Loucy (cell line): Measurements from ENCODE around the gene RIMS1.

ENCODE experiments used
- EZH2phosphoT487 ChIP-seq: fragments of 200-600 bp; IDR thresholded peaks from 2 replicates; pipeline ENCODE4 v1.6.1; 2018; ENCODE audit warnings: antibody characterized with exemption, mild to moderate bottlenecking, moderate library complexity, borderline replicate concordance
- TF ChIP-seq, protein P1 (sequence below): fragments of 200-600 bp; sonication (generic); conservative IDR thresholded peaks from 2 replicates; pipeline ENCODE4 v1.5.1; 2014; ENCODE audit warnings: mild to moderate bottlenecking, antibody characterized with exemption, low read length

DNA sequence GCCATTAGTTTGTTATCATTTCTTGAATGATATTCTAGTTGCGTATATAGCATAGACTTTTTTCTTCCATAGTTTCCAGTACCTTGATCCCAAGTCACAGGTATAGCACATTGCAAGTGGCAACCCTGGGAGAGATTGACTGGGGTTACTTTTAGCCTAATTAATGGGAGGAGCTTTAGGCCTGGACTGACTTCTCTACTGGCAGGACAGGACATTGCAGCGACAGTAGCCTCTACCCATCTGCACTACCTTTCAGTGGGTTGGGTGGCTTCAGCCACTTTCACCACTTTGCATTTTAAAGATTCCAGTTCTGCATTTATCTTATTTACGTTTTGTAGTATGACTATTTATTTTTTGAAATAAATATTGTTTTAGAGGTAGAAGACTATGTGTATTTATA lies 320.3 kb downstream of the RIMS1 start:
- TF ChIP-seq, protein P1, sequence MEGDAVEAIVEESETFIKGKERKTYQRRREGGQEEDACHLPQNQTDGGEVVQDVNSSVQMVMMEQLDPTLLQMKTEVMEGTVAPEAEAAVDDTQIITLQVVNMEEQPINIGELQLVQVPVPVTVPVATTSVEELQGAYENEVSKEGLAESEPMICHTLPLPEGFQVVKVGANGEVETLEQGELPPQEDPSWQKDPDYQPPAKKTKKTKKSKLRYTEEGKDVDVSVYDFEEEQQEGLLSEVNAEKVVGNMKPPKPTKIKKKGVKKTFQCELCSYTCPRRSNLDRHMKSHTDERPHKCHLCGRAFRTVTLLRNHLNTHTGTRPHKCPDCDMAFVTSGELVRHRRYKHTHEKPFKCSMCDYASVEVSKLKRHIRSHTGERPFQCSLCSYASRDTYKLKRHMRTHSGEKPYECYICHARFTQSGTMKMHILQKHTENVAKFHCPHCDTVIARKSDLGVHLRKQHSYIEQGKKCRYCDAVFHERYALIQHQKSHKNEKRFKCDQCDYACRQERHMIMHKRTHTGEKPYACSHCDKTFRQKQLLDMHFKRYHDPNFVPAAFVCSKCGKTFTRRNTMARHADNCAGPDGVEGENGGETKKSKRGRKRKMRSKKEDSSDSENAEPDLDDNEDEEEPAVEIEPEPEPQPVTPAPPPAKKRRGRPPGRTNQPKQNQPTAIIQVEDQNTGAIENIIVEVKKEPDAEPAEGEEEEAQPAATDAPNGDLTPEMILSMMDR, result no peak
- no peak for TF ChIP-seq EZH2phosphoT487
